BLaER1 treated with 17β-estradiol and CSF1 and Interleukin-3, amounts not matched to agents 10 nM and 100 nM (cell line): ENCODE results near the gene COX17.

ENCODE experiments used
- H3K27ac ChIP-seq, 11 experiments: shearing (Covaris generic); formaldehyde crosslinking; 2 replicates each; pipeline ENCODE4 v1.8.1; 2022
- H3K27me3 ChIP-seq, 11 experiments: shearing (Covaris generic); formaldehyde crosslinking; 2 replicates each; pipeline ENCODE4 v1.8.1; 2022
- H3K36me3 ChIP-seq, 11 experiments: shearing (Covaris generic); formaldehyde crosslinking; 2 replicates each; pipeline ENCODE4 v1.8.1; 2022
- H3K4me1 ChIP-seq, 10 experiments: shearing (Covaris generic); formaldehyde crosslinking; 2 replicates each; pipeline ENCODE4 v1.8.1; 2022
- H3K4me2 ChIP-seq, 11 experiments: shearing (Covaris generic); formaldehyde crosslinking; 2 replicates each; pipeline ENCODE4 v1.8.1; 2022
- H3K4me3 ChIP-seq, 10 experiments: shearing (Covaris generic); formaldehyde crosslinking; 2 replicates each; pipeline ENCODE4 v1.8.1; 2022
- H3K9ac ChIP-seq, 11 experiments: shearing (Covaris generic); formaldehyde crosslinking; 2 replicates each; pipeline ENCODE4 v1.8.1; 2022
- H3K9me3 ChIP-seq, 11 experiments: shearing (Covaris generic); formaldehyde crosslinking; replicated peaks in 1 of 11; 2 replicates each; pipeline ENCODE4 v1.8.1; 2022
- H4K20me1 ChIP-seq, 11 experiments: shearing (Covaris generic); formaldehyde crosslinking; 2 replicates each; pipeline ENCODE4 v1.8.1; 2022
- Cebpa-rat ChIP-seq, 11 experiments: shearing (Covaris generic); IDR thresholded peaks; 2 replicates each; pipeline ENCODE4 v1.8.1; 2022

The COX17 gene

GRCh38 chr3:119632829-119633228 is 44.4 kb downstream of the COX17 start:
- no peak overlapping the region for H3K27ac ChIP-seq
- H3K9ac ChIP-seq = no peak overlapping the region
- H3K4me2 ChIP-seq = peak overlapping the region in 3 of 11 experiments; percentile 17 to 80 (median 57); a peak in 5 of 22 replicates
- TF ChIP-seq Cebpa-rat (IDR thresholded peaks at IDR 0.05) = no peak
- H3K9me3 ChIP-seq = no peaks in the 10 kb centered on the region
- no peaks in the 10 kb centered on the region for H3K36me3 ChIP-seq
- H3K4me3 ChIP-seq = no peak overlapping the region
- H3K27me3 ChIP-seq = no peaks in the 10 kb centered on the region
- no peaks in the 10 kb centered on the region for H4K20me1 ChIP-seq
- H3K4me1 ChIP-seq = peaks cover 0 to 93% (median 16%) of the 10 kb centered on the region in 10 experiments; a peak in 16 of 20 replicates

GRCh38 chr3:119632216-119632615 is 45.0 kb downstream of the COX17 start:
- Histone ChIP-seq H3K4me2 (peak overlapping the region in 3 of 11 experiments; percentile 17 to 80 (median 57); a peak in 5 of 22 replicates), H3K27ac (no peak overlapping the region; a peak in 1 of 22 replicates), H4K20me1 (no peaks in the 10 kb centered on the region), H3K4me3 (no peak overlapping the region), H3K36me3 (no peaks in the 10 kb centered on the region), H3K9ac (no peak overlapping the region), H3K27me3 (no peaks in the 10 kb centered on the region), H3K9me3 (no peaks in the 10 kb centered on the region), H3K4me1 (peaks cover 0 to 93% (median 10%) of the 10 kb centered on the region in 10 experiments; a peak in 11 of 20 replicates)
- no peak for TF ChIP-seq Cebpa-rat (IDR thresholded peaks at IDR 0.05)

- peak overlapping the region in 2 of 11 experiments; percentile 48 to 50; a peak in 3 of 22 replicates for H3K27ac ChIP-seq
- peaks cover 0 to 93% (median 7%) of the 10 kb centered on the region in 10 experiments; a peak in 11 of 20 replicates for H3K4me1 ChIP-seq
These were observed 45.7 kb downstream of the COX17 start for GRCh38 chr3:119631516-119631915.

GRCh38 chr3:119630880-119631329 is 46.3 kb downstream of the COX17 start:
- Histone ChIP-seq H3K27me3 (no peaks in the 10 kb centered on the region), H3K9ac (0 out of 22 replicates have a peak overlapping the region, but pooled peaks of 1 of the 11 experiments have one; percentile 21), H3K4me1 (peaks cover 0 to 93% (median 7%) of the 10 kb centered on the region in 10 experiments; a peak in 11 of 20 replicates), H4K20me1 (no peaks in the 10 kb centered on the region), H3K36me3 (no peaks in the 10 kb centered on the region), H3K27ac (peak overlapping the region in 2 of 11 experiments; percentile 48 to 50; a peak in 4 of 22 replicates), H3K4me3 (no peak overlapping the region), H3K4me2 (peak overlapping the region in 7 of 11 experiments; percentile 5 to 86 (median 62); a peak in 11 of 22 replicates), H3K9me3 (no peaks in the 10 kb centered on the region)
- no peak for TF ChIP-seq Cebpa-rat (IDR thresholded peaks at IDR 0.05)

More at GRCh38 chr3:119631516-119631915, 45.7 kb downstream of the COX17 start:
- no peak for TF ChIP-seq Cebpa-rat (IDR thresholded peaks at IDR 0.05)
- Histone ChIP-seq H3K9ac (no peak overlapping the region), H4K20me1 (no peaks in the 10 kb centered on the region), H3K9me3 (no peaks in the 10 kb centered on the region), H3K4me2 (peak overlapping the region in 3 of 11 experiments; percentile 75 to 86 (median 80); a peak in 6 of 22 replicates), H3K27me3 (no peaks in the 10 kb centered on the region), H3K4me3 (no peak overlapping the region), H3K36me3 (no peaks in the 10 kb centered on the region)

- Histone ChIP-seq H3K4me1 (peaks cover 0 to 93% (median 7%) of the 10 kb centered on the region in 10 experiments; a peak in 11 of 20 replicates), H3K27me3 (no peaks in the 10 kb centered on the region), H3K9me3 (no peaks in the 10 kb centered on the region), H3K27ac (peak overlapping the region in 3 of 11 experiments; percentile 34 to 50 (median 48); a peak in 5 of 22 replicates), H4K20me1 (no peaks in the 10 kb centered on the region), H3K9ac (peak overlapping the region in 1 of 11 experiments; percentile 21; a peak in 2 of 22 replicates), H3K4me3 (no peak overlapping the region), H3K4me2 (peak overlapping the region in 7 of 11 experiments; percentile 5 to 86 (median 62); a peak in 11 of 22 replicates), H3K36me3 (no peaks in the 10 kb centered on the region)
- TF ChIP-seq Cebpa-rat (IDR thresholded peaks at IDR 0.05) = no peak
These were observed 46.9 kb downstream of the COX17 start for GRCh38 chr3:119630128-119630879.

- Histone ChIP-seq H3K9ac (no peak overlapping the region), H3K36me3 (no peaks in the 10 kb centered on the region), H3K27ac (peak overlapping the region in 3 of 11 experiments; percentile 34 to 76 (median 74); a peak in 5 of 22 replicates), H3K4me3 (no peak overlapping the region), H3K4me1 (peaks cover 0 to 97% (median 7%) of the 10 kb centered on the region in 10 experiments; a peak in 11 of 20 replicates), H4K20me1 (no peaks in the 10 kb centered on the region), H3K27me3 (no peaks in the 10 kb centered on the region), H3K9me3 (no peaks in the 10 kb centered on the region), H3K4me2 (peak overlapping the region in 3 of 11 experiments; percentile 75 to 86 (median 80); a peak in 6 of 22 replicates)
- no peak for TF ChIP-seq Cebpa-rat (IDR thresholded peaks at IDR 0.05)
These were observed 48.3 kb downstream of the COX17 start for GRCh38 chr3:119628816-119629445.

- H3K4me2 ChIP-seq = peak overlapping the region in 3 of 11 experiments; percentile 75 to 86 (median 80); a peak in 6 of 22 replicates
- TF ChIP-seq Cebpa-rat (IDR thresholded peaks at IDR 0.05) = no peak
- H3K4me1 ChIP-seq = peaks cover 0 to 95% (median 7%) of the 10 kb centered on the region in 10 experiments; a peak in 11 of 20 replicates
- no peaks in the 10 kb centered on the region for H4K20me1 ChIP-seq
- no peaks in the 10 kb centered on the region for H3K36me3 ChIP-seq
- H3K27me3 ChIP-seq = no peaks in the 10 kb centered on the region
- peak overlapping the region in 3 of 11 experiments; percentile 53 to 76 (median 74); a peak in 4 of 22 replicates for H3K27ac ChIP-seq
- H3K4me3 ChIP-seq = no peak overlapping the region
- no peak overlapping the region for H3K9ac ChIP-seq
- H3K9me3 ChIP-seq = no peaks in the 10 kb centered on the region
These were observed 48.8 kb downstream of the COX17 start for GRCh38 chr3:119628390-119628789.

- no peak overlapping the region for H3K4me3 ChIP-seq
- H3K27ac ChIP-seq = peak overlapping the region in 5 of 11 experiments; percentile 13 to 76 (median 53); a peak in 9 of 22 replicates
- H3K36me3 ChIP-seq = no peaks in the 10 kb centered on the region
- no peaks in the 10 kb centered on the region for H4K20me1 ChIP-seq
- no peaks in the 10 kb centered on the region for H3K27me3 ChIP-seq
- no peak for TF ChIP-seq Cebpa-rat (IDR thresholded peaks at IDR 0.05)
- H3K4me2 ChIP-seq = peak overlapping the region in 4 of 11 experiments; percentile 43 to 86 (median 78); a peak in 8 of 22 replicates
- H3K9ac ChIP-seq = peak overlapping the region in 2 of 11 experiments; percentile 41 to 52; a peak in 2 of 22 replicates
- H3K4me1 ChIP-seq = peaks cover 0 to 87% (median 7%) of the 10 kb centered on the region in 10 experiments; a peak in 11 of 20 replicates
- no peaks in the 10 kb centered on the region for H3K9me3 ChIP-seq
These were observed 49.7 kb downstream of the COX17 start for GRCh38 chr3:119627461-119627860.
